HUES48 (cell line): Measurements from ENCODE around the gene SHC3.

ENCODE experiments used
- H3K27ac ChIP-seq: one replicate; pipeline ENCODE4 v1.7.0; 2013; ENCODE audit warnings: low read depth, low read length, inconsistent platforms
- H3K27me3 ChIP-seq: 2 replicates; pipeline ENCODE4 v1.6.1; 2013; ENCODE audit warnings: mild to moderate bottlenecking, low read length; ENCODE audit not compliant: control insufficient read depth, insufficient read depth
- H3K36me3 ChIP-seq: 2 replicates; pipeline ENCODE4 v1.6.1; 2013; ENCODE audit warnings: low read length; ENCODE audit not compliant: control insufficient read depth, insufficient read depth
- H3K4me1 ChIP-seq: 2 replicates; pipeline ENCODE4 v1.6.1; 2013; ENCODE audit warnings: mild to moderate bottlenecking, low read length; ENCODE audit not compliant: control insufficient read depth, insufficient read depth
- H3K4me3 ChIP-seq: 2 replicates; pipeline ENCODE4 v1.5.1; 2013; ENCODE audit warnings: mild to moderate bottlenecking, low read depth, low read length
- H3K9ac ChIP-seq: 2 replicates; pipeline ENCODE4 v1.6.1; 2013; ENCODE audit warnings: mild to moderate bottlenecking, low read depth, low read length, moderate library complexity
- H3K9me3 ChIP-seq: 2 replicates; pipeline ENCODE4 v1.6.1; 2013; ENCODE audit warnings: low read length; ENCODE audit not compliant: control insufficient read depth, insufficient read depth

Gene SHC3

DNA sequence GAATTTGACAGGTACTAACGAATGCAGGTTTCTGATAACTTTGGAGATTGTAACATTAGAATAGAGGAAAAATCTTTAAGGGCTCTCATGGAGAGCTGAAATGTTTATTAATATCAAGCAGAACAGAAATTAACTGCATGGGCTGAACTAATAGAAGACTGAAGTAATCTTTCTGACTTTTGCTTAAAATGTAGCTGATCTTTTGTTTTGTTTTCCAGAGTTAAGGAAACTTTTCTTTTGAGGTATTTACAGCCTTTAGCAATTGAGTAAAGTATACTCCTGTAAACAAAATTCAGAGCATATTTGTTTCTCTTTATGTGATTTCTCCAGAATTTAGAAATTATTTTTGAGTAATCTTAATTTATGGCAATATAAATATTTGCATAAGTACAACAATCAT, 43.9 kb downstream of the SHC3 start:
- Histone ChIP-seq H3K27me3 (no peaks in the 10 kb centered on the region), H3K36me3 (no peaks in the 10 kb centered on the region), H3K9me3 (peaks cover 22% of the 10 kb centered on the region), H3K4me1 (no peaks in the 10 kb centered on the region), H3K27ac (no peak overlapping the region), H3K9ac (no peak overlapping the region), H3K4me3 (no peak overlapping the region)

GRCh38 chr9:89122949-89123348, 55.7 kb downstream of the SHC3 start:
- no peak overlapping the region for H3K27ac ChIP-seq
- no peak overlapping the region for H3K9ac ChIP-seq
- no peak overlapping the region for H3K4me3 ChIP-seq
- peaks cover 6% of the 10 kb centered on the region; the same call in 1 of the 2 replicates for H3K9me3 ChIP-seq
- no peaks in the 10 kb centered on the region for H3K36me3 ChIP-seq
- no peaks in the 10 kb centered on the region for H3K4me1 ChIP-seq
- H3K27me3 ChIP-seq, result no peaks in the 10 kb centered on the region

- no peaks in the 10 kb centered on the region for H3K4me1 ChIP-seq
- H3K9ac ChIP-seq, result no peak overlapping the region
- H3K4me3 ChIP-seq, result no peak overlapping the region
- no peaks in the 10 kb centered on the region for H3K36me3 ChIP-seq
- H3K27me3 ChIP-seq, result no peaks in the 10 kb centered on the region
- no peaks in the 10 kb centered on the region for H3K9me3 ChIP-seq
- H3K27ac ChIP-seq, result no peak overlapping the region
Observed at GRCh38 chr9:89120704-89121103, 57.9 kb downstream of the SHC3 start.

DNA sequence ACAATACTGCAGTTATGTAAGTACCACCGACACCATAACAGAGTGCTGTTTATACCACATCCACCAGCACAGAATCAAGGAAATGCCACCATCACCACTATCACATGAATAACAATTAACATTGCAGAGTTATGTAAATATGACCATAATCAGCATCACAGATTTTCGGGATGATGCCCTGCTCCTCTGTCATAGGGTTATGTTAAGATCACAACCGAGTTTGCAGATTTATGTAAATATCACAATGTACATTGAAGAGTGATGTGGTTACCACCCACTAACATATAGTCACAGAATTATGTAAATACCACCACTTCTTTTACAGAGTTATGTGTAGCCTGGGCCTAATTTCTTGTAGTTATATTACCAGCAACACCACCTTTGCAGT, 61.8 kb downstream of the SHC3 start:
- no peaks in the 10 kb centered on the region for H3K27me3 ChIP-seq
- H3K4me1 ChIP-seq, result no peaks in the 10 kb centered on the region
- H3K9ac ChIP-seq, result no peak overlapping the region
- H3K4me3 ChIP-seq, result no peak overlapping the region
- H3K27ac ChIP-seq, result no peak overlapping the region
- H3K9me3 ChIP-seq, result no peaks in the 10 kb centered on the region
- H3K36me3 ChIP-seq, result no peaks in the 10 kb centered on the region

DNA sequence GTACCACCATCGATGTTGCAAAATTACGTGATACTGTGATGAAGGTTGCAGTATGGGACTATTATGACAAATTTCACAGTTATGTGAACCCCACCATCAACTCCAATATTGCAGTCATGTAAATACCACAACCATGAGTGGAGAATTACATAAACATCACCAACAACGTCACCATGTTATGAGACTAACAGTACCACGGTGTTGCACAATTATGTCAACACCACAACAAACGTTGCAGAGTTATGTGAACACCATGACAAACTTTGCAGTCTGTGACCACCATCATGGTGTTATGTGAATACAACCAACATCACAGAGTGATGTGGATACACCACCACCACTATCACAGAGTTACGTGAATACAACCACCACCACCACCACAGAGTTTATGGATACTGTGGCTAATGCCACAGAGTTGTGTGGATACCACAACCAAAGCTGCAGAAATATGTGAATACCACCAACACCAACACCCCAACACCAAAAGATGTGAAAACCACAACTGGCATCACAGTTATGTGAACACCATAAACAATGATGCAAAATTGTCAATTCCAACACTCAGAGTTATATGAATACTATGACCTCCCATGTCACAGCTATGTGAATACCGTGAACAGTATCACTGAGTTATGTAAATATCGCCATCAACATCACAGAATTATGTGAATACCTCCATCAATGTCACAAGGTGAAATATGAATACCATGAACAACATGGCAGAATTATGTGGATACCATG, 62.4 kb downstream of the SHC3 start:
- H3K36me3 ChIP-seq, result no peaks in the 10 kb centered on the region
- no peak overlapping the region for H3K9ac ChIP-seq
- no peaks in the 10 kb centered on the region for H3K9me3 ChIP-seq
- no peak overlapping the region for H3K27ac ChIP-seq
- H3K27me3 ChIP-seq, result no peaks in the 10 kb centered on the region
- H3K4me3 ChIP-seq, result no peak overlapping the region
- no peaks in the 10 kb centered on the region for H3K4me1 ChIP-seq

DNA sequence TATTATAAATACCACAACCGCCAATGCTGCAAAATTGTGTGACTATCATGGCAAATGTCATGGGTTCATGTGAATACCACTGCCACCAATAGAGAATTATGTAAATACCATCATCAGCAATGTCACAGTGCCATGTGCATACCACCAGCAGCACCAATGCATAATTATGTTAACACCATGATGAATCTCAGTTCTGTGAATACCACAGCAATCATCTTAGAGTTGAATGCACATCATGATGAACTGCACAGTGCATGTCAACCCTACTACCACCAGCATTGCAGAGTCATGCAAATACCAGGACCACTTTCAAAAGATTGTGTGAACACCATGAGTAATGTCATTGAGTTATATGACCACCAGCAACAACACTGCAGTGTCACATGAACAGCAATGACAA, 63.2 kb downstream of the SHC3 start:
- Histone ChIP-seq H3K9ac (no peak overlapping the region), H3K27me3 (no peaks in the 10 kb centered on the region), H3K9me3 (peaks cover 2% of the 10 kb centered on the region), H3K27ac (no peak overlapping the region), H3K4me1 (no peaks in the 10 kb centered on the region), H3K36me3 (no peaks in the 10 kb centered on the region), H3K4me3 (no peak overlapping the region)

DNA sequence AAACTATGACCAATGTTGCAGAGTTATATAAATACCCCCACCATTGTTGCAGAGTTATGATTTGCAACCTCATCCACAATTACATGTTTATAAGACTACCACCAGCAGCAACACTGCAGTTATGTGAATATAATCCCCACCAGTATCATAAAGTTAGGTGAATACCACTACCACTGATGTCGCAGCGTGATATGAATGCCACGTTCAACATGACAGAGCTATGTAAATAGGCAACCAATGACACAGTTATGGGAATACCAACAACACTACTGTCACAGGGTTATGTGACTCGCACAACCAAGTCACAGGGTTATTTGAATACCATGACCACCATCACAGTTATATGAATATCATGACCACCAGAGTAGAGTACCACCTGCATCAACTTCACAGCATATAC, 63.9 kb downstream of the SHC3 start:
- Histone ChIP-seq H3K4me3 (no peak overlapping the region), H3K27me3 (no peaks in the 10 kb centered on the region), H3K9ac (no peak overlapping the region), H3K36me3 (no peaks in the 10 kb centered on the region), H3K9me3 (peaks cover 7% of the 10 kb centered on the region), H3K4me1 (no peaks in the 10 kb centered on the region), H3K27ac (no peak overlapping the region)

GRCh38 chr9:89113851-89114250, 64.8 kb downstream of the SHC3 start:
- Histone ChIP-seq H3K9ac (no peak overlapping the region), H3K9me3 (peaks cover 11% of the 10 kb centered on the region), H3K27me3 (no peaks in the 10 kb centered on the region), H3K4me1 (no peaks in the 10 kb centered on the region), H3K36me3 (no peaks in the 10 kb centered on the region), H3K4me3 (no peak overlapping the region), H3K27ac (no peak overlapping the region)

DNA sequence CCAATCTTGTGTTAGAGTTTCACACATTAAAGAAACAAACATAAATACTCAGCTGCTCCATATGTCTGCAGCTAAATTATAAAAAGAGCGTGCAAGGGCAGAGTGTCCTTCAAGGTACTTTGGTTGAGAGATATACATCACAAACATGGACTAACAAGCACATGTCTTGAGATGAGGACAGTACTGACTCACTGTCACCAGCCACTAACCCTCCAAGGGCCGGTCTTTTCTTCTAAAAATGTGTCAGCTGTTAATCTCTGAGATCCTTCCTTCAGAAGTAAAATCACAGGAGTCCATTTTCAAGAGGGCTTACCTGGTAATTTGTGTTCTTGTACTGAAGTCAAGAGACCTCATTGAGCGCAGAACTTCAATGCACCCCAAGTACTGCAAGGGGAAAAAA, 66.4 kb downstream of the SHC3 start:
- H3K9ac ChIP-seq, result no peak overlapping the region
- H3K27ac ChIP-seq, result no peak overlapping the region
- no peaks in the 10 kb centered on the region for H3K4me1 ChIP-seq
- no peaks in the 10 kb centered on the region for H3K36me3 ChIP-seq
- peaks cover 11% of the 10 kb centered on the region for H3K9me3 ChIP-seq
- H3K27me3 ChIP-seq, result no peaks in the 10 kb centered on the region
- no peak overlapping the region for H3K4me3 ChIP-seq

DNA sequence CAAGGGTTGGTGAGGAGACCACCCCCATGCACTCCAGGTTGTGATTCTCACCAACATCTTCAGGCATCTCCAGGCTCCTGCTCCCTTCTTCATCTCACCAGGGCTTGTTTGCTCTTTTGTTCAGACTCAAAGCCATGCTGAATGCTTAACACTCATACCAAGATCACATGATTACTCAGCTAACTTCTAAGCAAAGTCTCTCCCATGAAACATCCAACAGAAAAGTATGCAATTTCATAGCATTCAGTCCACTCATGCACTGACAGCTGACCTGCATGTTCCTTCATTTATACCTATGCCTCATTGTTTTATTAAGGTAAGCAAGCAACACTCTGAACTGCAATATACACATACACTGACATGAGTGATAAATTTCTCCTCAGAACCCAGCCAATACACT, 69.0 kb downstream of the SHC3 start:
- no peaks in the 10 kb centered on the region for H3K4me1 ChIP-seq
- H3K27me3 ChIP-seq, result no peaks in the 10 kb centered on the region
- no peak overlapping the region for H3K9ac ChIP-seq
- H3K27ac ChIP-seq, result no peak overlapping the region
- H3K36me3 ChIP-seq, result no peaks in the 10 kb centered on the region
- H3K9me3 ChIP-seq, result peaks cover 11% of the 10 kb centered on the region
- no peak overlapping the region for H3K4me3 ChIP-seq

DNA sequence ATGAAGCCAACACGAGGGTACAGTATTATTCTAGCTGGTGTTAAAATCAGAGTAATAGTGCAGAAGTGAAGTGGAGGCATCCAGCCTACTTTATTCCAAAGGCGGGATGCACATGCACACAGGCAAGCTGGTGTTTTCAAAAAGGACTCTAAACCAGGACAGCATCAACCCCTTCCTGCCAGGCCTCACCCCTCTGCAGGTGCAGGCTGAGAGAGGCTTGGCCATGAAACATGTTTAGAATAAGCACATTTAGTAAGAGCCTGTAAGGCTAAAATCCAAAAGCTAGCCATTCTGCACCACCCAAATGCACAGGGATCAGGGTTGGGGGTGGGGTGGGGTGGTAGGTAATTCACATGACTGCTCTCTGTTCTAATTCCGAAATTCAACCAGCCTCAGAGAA, 71.2 kb downstream of the SHC3 start:
- Histone ChIP-seq H3K27ac (no peak overlapping the region), H3K36me3 (no peaks in the 10 kb centered on the region), H3K4me3 (no peak overlapping the region), H3K4me1 (no peaks in the 10 kb centered on the region), H3K9ac (no peak overlapping the region), H3K9me3 (peaks cover 11% of the 10 kb centered on the region), H3K27me3 (no peaks in the 10 kb centered on the region)
